GM06990 (cell line): ENCODE measurements around the gene NID1.

Source experiments
- DNase-seq: peaks from one replicate; pipeline ENCODE4 v3.0.0-alpha.2; 2011; ENCODE audit not compliant: insufficient read length; ENCODE audit errors: extremely low read depth
- H3K27me3 ChIP-seq: replicated peaks from 2 replicates; pipeline ENCODE4 v1.6.0; 2011; ENCODE audit warnings: low read length; ENCODE audit not compliant: control insufficient read depth, insufficient read depth
- H3K36me3 ChIP-seq: 2 replicates; pipeline ENCODE4 v1.5.1; 2011; ENCODE audit warnings: low read length; ENCODE audit not compliant: control insufficient read depth, insufficient read depth
- H3K4me3 ChIP-seq: replicated peaks from 2 replicates; pipeline ENCODE4 v1.5.1; 2011; ENCODE audit warnings: low read depth, mild to moderate bottlenecking, control low read depth, low read length
- CTCF ChIP-seq: IDR thresholded peaks from 2 replicates; pipeline ENCODE4 v1.5.1; 2011; ENCODE audit warnings: low read length, control low read depth, mild to moderate bottlenecking, inconsistent platforms; ENCODE audit not compliant: insufficient read depth, poor library complexity, severe bottlenecking

Gene NID1

GRCh38 chr1:235942979-235943575, 121.8 kb downstream of the NID1 start:
- TF ChIP-seq CTCF, result no peak
- Histone ChIP-seq H3K36me3 (no peaks in the 10 kb centered on the region), H3K27me3 (no peaks in the 10 kb centered on the region), H3K4me3 (no peak overlapping the region)
- no peak for DNase-seq

- H3K4me3 ChIP-seq, result no peak overlapping the region
- H3K27me3 ChIP-seq, result no peaks in the 10 kb centered on the region
- no peaks in the 10 kb centered on the region for H3K36me3 ChIP-seq
- no peak for TF ChIP-seq CTCF
- DNase-seq, result no peak
These were observed 122.3 kb downstream of the NID1 start for GRCh38 chr1:235942625-235942934.

GRCh38 chr1:235941876-235942624, 122.8 kb downstream of the NID1 start:
- TF ChIP-seq CTCF, result no peak
- Histone ChIP-seq H3K27me3 (no peaks in the 10 kb centered on the region), H3K36me3 (no peaks in the 10 kb centered on the region), H3K4me3 (no peak overlapping the region)
- DNase-seq, result no peak

- no peaks in the 10 kb centered on the region for H3K36me3 ChIP-seq
These were observed 124.6 kb downstream of the NID1 start for GRCh38 chr1:235940285-235940684.

GRCh38 chr1:235939480-235939775, 125.5 kb downstream of the NID1 start:
- TF ChIP-seq CTCF, result no peak
- Histone ChIP-seq H3K4me3 (no peak overlapping the region), H3K36me3 (no peaks in the 10 kb centered on the region), H3K27me3 (no peaks in the 10 kb centered on the region)
- no peak for DNase-seq

More at GRCh38 chr1:235940285-235940684, 124.6 kb downstream of the NID1 start:
- no peak for TF ChIP-seq CTCF
- DNase-seq, result no peak
- H3K27me3 ChIP-seq, result no peaks in the 10 kb centered on the region
- no peak overlapping the region for H3K4me3 ChIP-seq
